ENCODE measurements around the gene MAP3K4.

DNA sequence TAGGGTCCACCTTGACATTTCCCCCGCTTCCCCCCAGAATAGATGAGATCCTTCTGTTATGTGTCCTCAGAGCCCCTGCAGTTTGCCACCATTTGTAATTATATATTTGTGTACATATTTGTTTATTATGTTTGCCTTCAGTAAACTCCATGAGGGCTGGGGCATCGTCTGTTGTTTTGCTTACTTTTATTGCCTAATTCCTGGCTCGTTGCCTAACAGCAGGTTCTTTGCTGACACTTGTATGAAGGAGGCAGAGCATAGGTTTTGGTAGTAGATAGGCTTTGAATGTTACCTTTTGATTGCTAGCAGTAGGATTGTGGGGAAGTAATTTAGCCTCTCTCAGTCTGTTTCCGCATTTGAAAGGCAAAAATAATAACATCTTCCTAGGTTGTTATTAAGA lies 9.9 kb downstream of the MAP3K4 start:
- TF ChIP-seq, protein P1, sequence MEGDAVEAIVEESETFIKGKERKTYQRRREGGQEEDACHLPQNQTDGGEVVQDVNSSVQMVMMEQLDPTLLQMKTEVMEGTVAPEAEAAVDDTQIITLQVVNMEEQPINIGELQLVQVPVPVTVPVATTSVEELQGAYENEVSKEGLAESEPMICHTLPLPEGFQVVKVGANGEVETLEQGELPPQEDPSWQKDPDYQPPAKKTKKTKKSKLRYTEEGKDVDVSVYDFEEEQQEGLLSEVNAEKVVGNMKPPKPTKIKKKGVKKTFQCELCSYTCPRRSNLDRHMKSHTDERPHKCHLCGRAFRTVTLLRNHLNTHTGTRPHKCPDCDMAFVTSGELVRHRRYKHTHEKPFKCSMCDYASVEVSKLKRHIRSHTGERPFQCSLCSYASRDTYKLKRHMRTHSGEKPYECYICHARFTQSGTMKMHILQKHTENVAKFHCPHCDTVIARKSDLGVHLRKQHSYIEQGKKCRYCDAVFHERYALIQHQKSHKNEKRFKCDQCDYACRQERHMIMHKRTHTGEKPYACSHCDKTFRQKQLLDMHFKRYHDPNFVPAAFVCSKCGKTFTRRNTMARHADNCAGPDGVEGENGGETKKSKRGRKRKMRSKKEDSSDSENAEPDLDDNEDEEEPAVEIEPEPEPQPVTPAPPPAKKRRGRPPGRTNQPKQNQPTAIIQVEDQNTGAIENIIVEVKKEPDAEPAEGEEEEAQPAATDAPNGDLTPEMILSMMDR (IDR thresholded peaks at IDR 0.05) = no peak
- no peak for TF ChIP-seq POLR2A (IDR thresholded peaks at IDR 0.05)

Data from ovary (tissue), 3 donors.